ENCODE measurements around the gene UBE2I.

GRCh38 chr16:1350691-1351090 is 41.3 kb downstream of the UBE2I start:
- TF ChIP-seq, protein P1, sequence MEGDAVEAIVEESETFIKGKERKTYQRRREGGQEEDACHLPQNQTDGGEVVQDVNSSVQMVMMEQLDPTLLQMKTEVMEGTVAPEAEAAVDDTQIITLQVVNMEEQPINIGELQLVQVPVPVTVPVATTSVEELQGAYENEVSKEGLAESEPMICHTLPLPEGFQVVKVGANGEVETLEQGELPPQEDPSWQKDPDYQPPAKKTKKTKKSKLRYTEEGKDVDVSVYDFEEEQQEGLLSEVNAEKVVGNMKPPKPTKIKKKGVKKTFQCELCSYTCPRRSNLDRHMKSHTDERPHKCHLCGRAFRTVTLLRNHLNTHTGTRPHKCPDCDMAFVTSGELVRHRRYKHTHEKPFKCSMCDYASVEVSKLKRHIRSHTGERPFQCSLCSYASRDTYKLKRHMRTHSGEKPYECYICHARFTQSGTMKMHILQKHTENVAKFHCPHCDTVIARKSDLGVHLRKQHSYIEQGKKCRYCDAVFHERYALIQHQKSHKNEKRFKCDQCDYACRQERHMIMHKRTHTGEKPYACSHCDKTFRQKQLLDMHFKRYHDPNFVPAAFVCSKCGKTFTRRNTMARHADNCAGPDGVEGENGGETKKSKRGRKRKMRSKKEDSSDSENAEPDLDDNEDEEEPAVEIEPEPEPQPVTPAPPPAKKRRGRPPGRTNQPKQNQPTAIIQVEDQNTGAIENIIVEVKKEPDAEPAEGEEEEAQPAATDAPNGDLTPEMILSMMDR (IDR thresholded peaks at IDR 0.05; ENCODE audit: insufficient read depth, low read depth, low read length) = no peak
- no peak for TF ChIP-seq EZH2 (IDR thresholded peaks at IDR 0.05; ENCODE audit: insufficient read depth, low read length)
